Omental fat pad (tissue), 4 donors: Measurements from ENCODE around the gene FOXL2NB. TPM values are rescaled to one million over a fixed set of nuclear protein-coding genes. Genes with fewer than 3 reads are reported as not detected.

ENCODE experiments used
- ATAC-seq: fragments of 150-250 bp; one replicate; pipeline ENCODE4 v1.9.1; 2016; ENCODE audit warnings: mild to moderate bottlenecking, moderate library complexity; ENCODE audit not compliant: low FRiP score
- DNase-seq: peaks from one replicate; pipeline ENCODE4 v3.0.0-alpha.2; 2019; ENCODE audit warnings: low spot score
- total RNA-seq, 4 donors: library from RNA; depleted of rRNA; stranded (reverse); fragments of >200 nt; gene quantifications; one replicate each; pipeline ENCODE4 v1.1.0, GENCODE V29; 2016
- TF ChIP-seq, protein P1 (sequence below), 3 donors: fragments of 450-650 bp; IDR thresholded peaks; one replicate each; pipeline ENCODE4 v1.5.1; 2016 to 2017; ENCODE audit warnings: antibody characterized with exemption in 3 of 3, mild to moderate bottlenecking in 3 of 3, moderate library complexity in 2 of 3

FOXL2NB gene
- total RNA-seq, 4 donors from 2014 or later: not detected

DNA sequence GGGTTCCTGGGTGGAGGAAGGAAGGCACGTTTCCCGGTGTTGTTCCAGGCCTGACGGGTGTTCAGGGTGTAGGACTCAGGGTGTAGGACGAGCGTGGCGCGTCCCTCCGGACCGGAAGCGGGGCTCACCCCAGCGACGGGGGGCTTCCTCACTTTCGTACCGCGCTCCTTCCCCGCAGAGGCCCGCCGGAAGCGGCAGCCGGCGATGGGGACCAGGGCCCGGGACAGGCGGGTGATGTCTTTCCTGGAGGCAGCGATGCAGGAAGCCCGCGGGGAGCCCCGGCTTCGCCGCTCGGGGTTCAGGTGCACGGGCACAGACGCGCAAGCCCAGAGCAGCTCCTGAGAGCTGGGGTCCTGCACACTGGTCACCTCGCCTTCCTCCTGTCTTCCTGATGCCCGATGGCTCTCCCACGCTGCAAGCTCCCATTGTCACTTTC is 13.4 kb downstream of the FOXL2NB start:
- DNase-seq (no peak), ATAC-seq (no peak)
- TF ChIP-seq, protein P1, sequence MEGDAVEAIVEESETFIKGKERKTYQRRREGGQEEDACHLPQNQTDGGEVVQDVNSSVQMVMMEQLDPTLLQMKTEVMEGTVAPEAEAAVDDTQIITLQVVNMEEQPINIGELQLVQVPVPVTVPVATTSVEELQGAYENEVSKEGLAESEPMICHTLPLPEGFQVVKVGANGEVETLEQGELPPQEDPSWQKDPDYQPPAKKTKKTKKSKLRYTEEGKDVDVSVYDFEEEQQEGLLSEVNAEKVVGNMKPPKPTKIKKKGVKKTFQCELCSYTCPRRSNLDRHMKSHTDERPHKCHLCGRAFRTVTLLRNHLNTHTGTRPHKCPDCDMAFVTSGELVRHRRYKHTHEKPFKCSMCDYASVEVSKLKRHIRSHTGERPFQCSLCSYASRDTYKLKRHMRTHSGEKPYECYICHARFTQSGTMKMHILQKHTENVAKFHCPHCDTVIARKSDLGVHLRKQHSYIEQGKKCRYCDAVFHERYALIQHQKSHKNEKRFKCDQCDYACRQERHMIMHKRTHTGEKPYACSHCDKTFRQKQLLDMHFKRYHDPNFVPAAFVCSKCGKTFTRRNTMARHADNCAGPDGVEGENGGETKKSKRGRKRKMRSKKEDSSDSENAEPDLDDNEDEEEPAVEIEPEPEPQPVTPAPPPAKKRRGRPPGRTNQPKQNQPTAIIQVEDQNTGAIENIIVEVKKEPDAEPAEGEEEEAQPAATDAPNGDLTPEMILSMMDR (IDR thresholded peaks at IDR 0.05): no peak

DNA sequence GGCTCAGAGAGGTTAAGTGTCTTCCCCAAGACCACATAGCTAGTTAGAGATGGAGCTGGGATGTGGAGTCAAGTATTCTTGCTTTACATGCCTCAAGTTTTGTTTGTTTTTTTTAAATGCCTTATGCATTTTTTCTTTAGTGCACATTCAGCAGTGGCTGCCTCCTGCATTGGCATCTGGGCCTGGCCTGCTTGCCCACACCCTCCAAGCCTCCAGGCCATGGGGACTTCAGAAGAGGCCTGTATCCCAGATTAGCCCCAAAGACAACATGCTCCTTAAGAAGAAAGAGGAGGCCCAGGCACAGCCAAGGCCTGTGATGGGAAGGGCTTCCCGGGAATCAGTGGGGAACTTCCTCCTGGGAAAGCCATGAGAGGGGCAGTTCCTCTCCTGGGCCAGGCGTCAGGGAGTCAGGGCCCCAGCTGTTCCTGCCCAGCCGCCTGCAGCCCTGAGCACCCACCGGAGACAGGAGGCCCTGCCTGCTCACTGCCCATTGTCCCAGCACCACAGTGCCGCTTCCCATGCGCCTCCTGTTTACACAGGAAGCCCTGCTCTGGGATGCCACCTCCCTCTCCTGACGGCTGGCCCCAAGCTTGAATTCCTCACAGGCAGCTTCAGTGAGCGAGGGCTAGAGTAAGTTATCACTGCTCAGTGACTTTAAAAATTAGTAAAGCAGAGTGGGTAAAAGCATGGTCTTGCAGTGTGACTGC is 16.0 kb downstream of the FOXL2NB start:
- DNase-seq (no peak), ATAC-seq (no peak)
- TF ChIP-seq, protein P1 (IDR thresholded peaks at IDR 0.05): no peak

DNA sequence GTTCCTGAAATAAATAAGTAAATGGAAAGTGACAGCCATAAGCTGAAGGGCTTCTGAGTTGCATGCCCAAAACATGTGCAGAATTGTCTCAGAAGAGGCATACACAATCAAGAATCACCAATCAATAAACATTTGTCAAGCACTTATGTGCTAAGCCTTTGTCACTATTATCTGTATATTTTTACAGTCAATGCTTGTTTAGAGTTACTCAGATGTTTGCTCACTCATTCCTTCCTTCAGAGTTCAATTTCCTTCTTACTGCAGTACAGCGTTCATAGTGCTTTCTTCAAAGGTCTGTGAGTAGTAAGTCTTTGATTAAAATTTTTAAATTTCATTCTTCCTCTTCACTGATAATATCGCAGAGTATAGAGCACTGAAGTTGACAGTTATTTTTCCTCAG is 17.2 kb downstream of the FOXL2NB start:
- no peak for DNase-seq
- TF ChIP-seq, protein P1 (IDR thresholded peaks at IDR 0.05): no peak
- no peak for ATAC-seq

DNA sequence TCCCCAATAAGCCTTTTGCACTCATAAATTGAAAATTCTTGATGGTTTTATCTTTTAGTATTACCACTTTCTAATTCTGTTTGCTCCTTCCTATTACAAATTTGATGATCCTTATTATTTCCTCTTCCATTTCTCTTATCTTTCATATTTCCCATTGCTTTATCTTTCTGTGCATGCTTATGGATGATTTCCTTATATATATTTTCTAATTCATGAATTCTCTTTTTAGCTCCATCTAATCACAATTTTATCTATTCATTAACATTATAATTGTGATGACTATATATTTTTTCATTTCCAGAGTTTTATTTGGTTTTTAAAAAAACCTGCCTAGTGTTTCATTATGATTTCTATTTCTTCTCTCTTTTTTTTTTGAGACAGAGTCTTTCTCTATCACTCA is 17.9 kb downstream of the FOXL2NB start:
- DNase-seq (no peak), ATAC-seq (no peak)
- TF ChIP-seq, protein P1 (IDR thresholded peaks at IDR 0.05): no peak

DNA sequence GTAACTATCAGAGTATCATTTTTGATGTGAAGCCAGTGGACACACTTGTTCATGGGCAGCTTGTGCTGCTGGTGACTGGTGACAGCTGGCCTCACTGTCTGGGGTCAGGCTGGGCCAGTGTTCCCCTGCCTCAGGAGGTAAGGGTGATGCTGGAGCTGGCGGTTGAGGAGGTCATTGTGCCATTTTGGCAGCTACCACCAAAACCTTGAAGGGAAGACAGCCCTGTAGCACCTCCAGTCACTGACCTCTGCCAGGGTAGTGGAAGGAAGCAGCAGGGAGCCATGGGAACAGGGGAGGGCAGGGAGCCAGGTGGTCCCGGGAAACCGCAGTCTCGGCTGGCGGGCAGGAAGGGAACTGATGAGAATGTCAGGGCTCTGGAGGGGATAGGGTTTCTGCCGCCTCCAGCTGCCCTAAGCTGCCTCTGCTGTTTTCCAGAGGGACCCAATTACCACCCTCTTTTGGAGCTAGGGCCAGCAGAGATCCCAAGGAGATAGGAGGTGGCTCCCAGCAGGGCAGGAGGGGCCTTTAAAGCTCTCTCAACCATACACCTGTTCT is 24.8 kb downstream of the FOXL2NB start:
- TF ChIP-seq, protein P1 (IDR thresholded peaks at IDR 0.05): no peak
- no peak for DNase-seq
- ATAC-seq: no peak

DNA sequence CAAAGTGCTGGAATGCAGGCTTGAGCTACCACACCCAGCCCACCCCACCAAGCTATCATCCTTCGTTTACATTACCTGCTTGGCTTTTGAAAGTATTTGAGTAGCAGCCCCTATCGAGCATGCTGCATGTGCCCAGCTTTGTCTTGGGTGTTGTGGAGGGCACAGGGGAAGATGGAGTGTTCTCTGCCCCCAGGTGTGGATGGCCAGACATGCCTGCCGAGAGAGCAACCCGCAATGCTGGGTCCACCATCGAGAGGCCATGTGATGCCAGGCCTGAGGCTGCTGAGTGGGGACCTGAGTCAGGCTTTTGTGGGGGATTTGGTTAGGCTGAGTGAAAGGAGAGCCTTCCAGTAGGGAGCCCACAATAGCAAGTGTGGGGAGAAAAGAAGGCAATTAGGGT is 25.9 kb downstream of the FOXL2NB start:
- TF ChIP-seq, protein P1 (IDR thresholded peaks at IDR 0.05): no peak
- DNase-seq (no peak), ATAC-seq (no peak)

DNA sequence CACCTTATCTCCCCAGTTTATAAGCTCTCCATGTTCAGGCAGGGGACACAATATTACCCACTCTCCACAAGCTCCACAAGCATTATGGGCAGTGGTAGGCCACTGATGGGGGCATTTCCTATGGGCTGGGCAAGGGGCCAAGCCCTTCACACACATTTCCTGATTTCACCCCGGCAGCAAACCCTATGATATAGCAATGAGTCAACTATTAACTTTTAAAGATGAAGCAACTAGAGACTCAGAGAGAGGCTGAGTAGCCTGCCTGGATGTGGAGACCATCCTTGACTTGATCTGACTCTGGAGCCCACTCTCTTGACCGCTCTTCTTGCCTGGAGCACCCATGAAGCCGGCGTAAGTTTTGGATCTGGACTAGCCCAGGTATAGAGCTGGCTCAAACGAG is 27.4 kb downstream of the FOXL2NB start:
- ATAC-seq: no peak
- no peak for DNase-seq
- TF ChIP-seq, protein P1 (IDR thresholded peaks at IDR 0.05): no peak
